CD14-positive monocyte (primary cell): Measurements from ENCODE around the gene PLA2G2F. TPM values are rescaled to one million over a fixed set of nuclear protein-coding genes. Genes with fewer than 3 reads are reported as not detected.

Experiments
- DNase-seq, 3 donors: peaks; one replicate each; pipeline ENCODE4 v3.0.0-alpha.2; 2011 to 2022
- H2AFZ ChIP-seq: 2 replicates; pipeline ENCODE4 v1.6.0; 2012; ENCODE audit warnings: mild to moderate bottlenecking, low read depth, low read length, inconsistent platforms; ENCODE audit not compliant: insufficient read depth, poor library complexity, severe bottlenecking
- H3K27ac ChIP-seq, 2 donors: 1 replicate in 1 of 2; 2 replicates in 1 of 2; pipeline ENCODE4 v1.5.1; 2012 to 2013; ENCODE audit warnings: low read length in 2 of 2, control low read depth in 1 of 2, inconsistent platforms in 1 of 2, low read depth in 1 of 2, mild to moderate bottlenecking in 1 of 2
- H3K27me3 ChIP-seq, 2 donors: one replicate each; pipeline versions ENCODE4 v1.6.0 to v1.6.1; 2011 to 2013; ENCODE audit warnings: low read length in 2 of 2; ENCODE audit not compliant: control insufficient read depth in 2 of 2, insufficient read depth in 2 of 2
- H3K36me3 ChIP-seq, 2 donors: replicated peaks in 1 of 2; 1 replicate in 1 of 2; 2 replicates in 1 of 2; pipeline versions ENCODE4 v1.5.1 to v1.6.1; 2012 to 2013; ENCODE audit warnings: low read length in 2 of 2, control low read depth in 1 of 2, inconsistent platforms in 1 of 2, mild to moderate bottlenecking in 1 of 2; ENCODE audit not compliant: insufficient read depth in 2 of 2, control insufficient read depth in 1 of 2
- H3K4me1 ChIP-seq, 2 donors: 1 replicate in 1 of 2; 2 replicates in 1 of 2; pipeline versions ENCODE4 v1.5.1 to v1.6.1; 2012 to 2013; ENCODE audit warnings: low read length in 2 of 2, control low read depth in 1 of 2, inconsistent platforms in 1 of 2, mild to moderate bottlenecking in 1 of 2, moderate library complexity in 1 of 2; ENCODE audit not compliant: insufficient read depth in 2 of 2, control insufficient read depth in 1 of 2
- H3K4me2 ChIP-seq: replicated peaks from 2 replicates; pipeline ENCODE3; 2012; ENCODE audit warnings: low read length, moderate library complexity, mild to moderate bottlenecking; ENCODE audit not compliant: poor library complexity, severe bottlenecking; ENCODE audit errors: extremely low read depth
- H3K4me3 ChIP-seq, 3 experiments: fragments of 200-600 bp in 1 of 3; sonication (generic) in 1 of 3; replicated peaks in 1 of 3; 1 replicate in 2 of 3; 2 replicates in 1 of 3; pipeline ENCODE4 v1.5.1; 2011 to 2013; ENCODE audit warnings: low read length in 3 of 3, mild to moderate bottlenecking in 3 of 3, control low read depth in 2 of 3, low read depth in 2 of 3, inconsistent platforms in 1 of 3, moderate library complexity in 1 of 3
- H3K79me2 ChIP-seq: 2 replicates; pipeline ENCODE4 v1.6.0; 2012; ENCODE audit warnings: mild to moderate bottlenecking, control low read depth, inconsistent platforms, low read length, moderate library complexity; ENCODE audit not compliant: insufficient read depth
- H3K9ac ChIP-seq: 2 replicates; pipeline ENCODE4 v1.6.0; 2017; ENCODE audit warnings: low read length, mild to moderate bottlenecking; ENCODE audit not compliant: insufficient read depth, poor library complexity, severe bottlenecking
- H3K9me3 ChIP-seq, 2 donors: replicated peaks in 1 of 2; 1 replicate in 1 of 2; 2 replicates in 1 of 2; pipeline versions ENCODE4 v1.5.1 to v1.6.1; 2012 to 2013; ENCODE audit warnings: low read length in 2 of 2, control low read depth in 1 of 2; ENCODE audit not compliant: control insufficient read depth in 1 of 2, insufficient read depth in 1 of 2
- H4K20me1 ChIP-seq: 2 replicates; pipeline ENCODE4 v1.6.0; 2012; ENCODE audit warnings: mild to moderate bottlenecking, low read length, control low read depth, moderate library complexity; ENCODE audit not compliant: insufficient read depth
- H3K27ac Mint-ChIP-seq, 7 donors: one replicate each; pipeline ENCODE4 v1.8.0; 2020; ENCODE audit warnings: mild to moderate bottlenecking in 7 of 7, mixed read lengths in 7 of 7, moderate library complexity in 6 of 7, inconsistent platforms in 2 of 7
- H3K27me3 Mint-ChIP-seq, 3 donors: one replicate each; pipeline ENCODE4 v1.8.0; 2021 to 2022; ENCODE audit warnings: low read depth in 3 of 3, mild to moderate bottlenecking in 3 of 3, mixed read lengths in 3 of 3, moderate library complexity in 3 of 3, inconsistent platforms in 1 of 3
- H3K36me3 Mint-ChIP-seq, 2 donors: one replicate each; pipeline ENCODE4 v1.8.0; 2020; ENCODE audit warnings: mixed read lengths in 2 of 2, inconsistent platforms in 1 of 2, mild to moderate bottlenecking in 1 of 2
- H3K4me1 Mint-ChIP-seq: one replicate; pipeline ENCODE4 v1.8.0; 2020; ENCODE audit warnings: mild to moderate bottlenecking, mixed read lengths
- H3K4me3 Mint-ChIP-seq, 2 donors: one replicate each; pipeline ENCODE4 v1.8.0; 2020; ENCODE audit warnings: mild to moderate bottlenecking in 2 of 2, mixed read lengths in 2 of 2, moderate library complexity in 1 of 2
- H3K9me3 Mint-ChIP-seq, 7 donors: one replicate each; pipeline ENCODE4 v1.8.0; 2020 to 2022; ENCODE audit warnings: mixed read lengths in 7 of 7, mild to moderate bottlenecking in 6 of 7, moderate library complexity in 6 of 7, inconsistent platforms in 2 of 7
- WGBS: methylation state at CpG from one replicate; pipeline ENCODE4 v1.1.5; 2013; ENCODE audit warnings: missing lambda C conversion rate; ENCODE audit not compliant: insufficient coverage; 5-methylcytosine and 5-hydroxymethylcytosine counted together
- intact Hi-C, 2 donors: fragments of 100-400 bp; cut with micrococcal nuclease; formaldehyde crosslinking; loops; one replicate each; pipeline versions ENCODE4 v1.15.0 to v1.15.1; 2023
- polyA plus RNA-seq, 3 donors: library from polyadenylated mRNA; depleted of rRNA in 1 of 3; unstranded in 2 of 3; stranded (reverse) in 1 of 3; fragments of 300-500 nt in 2 of 3; fragments of >200 nt in 1 of 3; fragmentation: Illumina TruSeq in 2 of 3; gene quantifications; 1 replicate in 2 of 3; 2 replicates in 1 of 3; pipeline ENCODE4 v1.2.3, GENCODE V29; 2012 to 2021
- TF ChIP-seq, protein P1 (sequence below): fragments of 200-600 bp; IDR thresholded peaks from one replicate; pipeline ENCODE4 v1.8.0; 2022; ENCODE audit warnings: antibody characterized with exemption, mild to moderate bottlenecking

PLA2G2F gene
- polyA plus RNA-seq, 3 donors: not detected

DNA sequence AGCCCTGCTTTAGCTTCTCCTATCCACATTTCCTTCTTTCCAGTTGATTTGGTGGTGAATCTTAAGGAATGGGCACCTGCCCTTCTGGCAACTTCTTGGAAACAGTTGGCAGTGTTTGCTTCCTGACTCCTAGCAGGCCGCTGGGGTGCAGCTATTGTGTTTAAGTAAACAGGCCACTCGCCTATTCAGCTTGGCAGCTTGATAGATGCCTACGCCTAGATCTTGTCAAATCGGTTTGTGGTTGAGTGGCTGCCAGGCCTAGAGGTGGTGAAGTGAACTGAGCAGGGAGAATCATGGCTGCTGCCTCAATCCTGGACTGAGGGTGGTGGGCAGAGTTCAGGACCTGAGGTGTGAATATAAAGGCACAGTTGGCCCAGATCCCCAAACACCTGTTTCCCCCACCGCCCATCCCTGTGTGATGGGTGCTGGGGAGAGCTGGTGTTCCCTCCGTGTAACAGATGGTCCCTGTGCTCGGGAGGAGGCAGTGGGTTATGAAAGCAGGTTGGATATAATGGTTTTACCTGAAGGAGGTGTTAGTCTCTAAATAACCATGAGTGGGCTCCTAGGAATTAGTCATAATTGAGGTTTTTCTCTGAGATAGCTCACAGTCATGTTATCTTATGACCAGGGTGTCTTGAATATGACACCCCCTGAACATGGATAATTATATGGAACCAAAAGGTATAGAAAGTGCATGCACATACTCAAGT lies 48.1 kb downstream of the PLA2G2F start:
- H3K36me3 ChIP-seq: no peaks in the 10 kb centered on the region
- intact Hi-C loops: no loop called here
- H3K27ac ChIP-seq: no peak overlapping the region
- no peaks in the 10 kb centered on the region for H4K20me1 ChIP-seq
- peaks cover 0 to 5% of the 10 kb centered on the region in 2 donors for H3K36me3 Mint-ChIP-seq
- peaks cover 31% of the 10 kb centered on the region for H3K4me1 Mint-ChIP-seq
- no peak overlapping the region for H3K4me2 ChIP-seq
- peaks cover 0 to 10% (median 4%) of the 10 kb centered on the region in 7 donors for H3K9me3 Mint-ChIP-seq
- peaks cover 38 to 51% of the 10 kb centered on the region in 2 donors for H3K27me3 ChIP-seq
- peaks cover 20 to 23% of the 10 kb centered on the region in 2 donors for H3K4me1 ChIP-seq
- no peak overlapping the region for H3K9ac ChIP-seq
- H3K27me3 Mint-ChIP-seq: peaks cover 55 to 70% (median 60%) of the 10 kb centered on the region in 3 donors
- H3K4me3 ChIP-seq: no peak overlapping the region
- DNase-seq: no peak
- H3K27ac Mint-ChIP-seq: no peak overlapping the region
- peak overlapping the region in 1 of 2 donors; percentile 69 for H3K4me3 Mint-ChIP-seq
- no peaks in the 10 kb centered on the region for H3K9me3 ChIP-seq
- H2AFZ ChIP-seq: no peak overlapping the region
- TF ChIP-seq, protein P1, sequence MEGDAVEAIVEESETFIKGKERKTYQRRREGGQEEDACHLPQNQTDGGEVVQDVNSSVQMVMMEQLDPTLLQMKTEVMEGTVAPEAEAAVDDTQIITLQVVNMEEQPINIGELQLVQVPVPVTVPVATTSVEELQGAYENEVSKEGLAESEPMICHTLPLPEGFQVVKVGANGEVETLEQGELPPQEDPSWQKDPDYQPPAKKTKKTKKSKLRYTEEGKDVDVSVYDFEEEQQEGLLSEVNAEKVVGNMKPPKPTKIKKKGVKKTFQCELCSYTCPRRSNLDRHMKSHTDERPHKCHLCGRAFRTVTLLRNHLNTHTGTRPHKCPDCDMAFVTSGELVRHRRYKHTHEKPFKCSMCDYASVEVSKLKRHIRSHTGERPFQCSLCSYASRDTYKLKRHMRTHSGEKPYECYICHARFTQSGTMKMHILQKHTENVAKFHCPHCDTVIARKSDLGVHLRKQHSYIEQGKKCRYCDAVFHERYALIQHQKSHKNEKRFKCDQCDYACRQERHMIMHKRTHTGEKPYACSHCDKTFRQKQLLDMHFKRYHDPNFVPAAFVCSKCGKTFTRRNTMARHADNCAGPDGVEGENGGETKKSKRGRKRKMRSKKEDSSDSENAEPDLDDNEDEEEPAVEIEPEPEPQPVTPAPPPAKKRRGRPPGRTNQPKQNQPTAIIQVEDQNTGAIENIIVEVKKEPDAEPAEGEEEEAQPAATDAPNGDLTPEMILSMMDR: no peak
- 64% methylated on average over 5 of the region's 7 CpGs for WGBS
- no peaks in the 10 kb centered on the region for H3K79me2 ChIP-seq

DNA sequence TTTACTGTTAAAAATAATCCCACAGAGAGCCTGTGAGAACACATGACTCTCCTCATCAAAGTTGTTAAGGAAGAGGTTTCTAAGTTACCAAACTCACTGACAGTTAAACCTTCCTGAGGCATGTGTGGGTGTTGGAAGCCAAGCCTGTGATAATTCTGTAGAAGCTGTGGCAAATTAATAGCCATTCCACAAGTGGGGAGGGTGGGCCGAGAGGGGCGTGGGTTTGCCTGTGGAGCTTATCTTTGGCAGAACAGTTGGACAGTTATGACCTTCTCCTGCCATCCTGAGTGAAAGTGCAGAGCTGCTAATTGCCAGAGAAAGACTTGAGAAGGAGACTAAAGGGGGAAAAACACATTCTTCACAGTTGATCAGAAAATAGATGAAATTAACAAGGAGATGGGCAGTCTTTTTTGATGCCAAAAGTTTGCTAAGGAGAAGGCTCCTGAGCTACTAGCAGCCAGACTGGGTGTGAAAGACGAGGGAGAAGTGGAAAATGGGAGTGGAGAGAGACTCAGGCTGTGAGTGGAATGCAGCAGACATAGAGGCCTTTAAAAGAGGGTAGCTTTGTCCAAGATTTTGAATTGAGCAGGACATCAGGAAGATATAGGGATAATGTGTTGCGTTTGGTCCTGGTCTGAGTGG lies 48.8 kb downstream of the PLA2G2F start:
- H3K9ac ChIP-seq: no peak overlapping the region

More for the DNA sequence above, 48.8 kb downstream of the PLA2G2F start:
- Mint-ChIP-seq H3K27me3 (peaks cover 55 to 70% (median 63%) of the 10 kb centered on the region in 3 donors), H3K4me3 (peak overlapping the region in 1 of 2 donors; percentile 47), H3K36me3 (peaks cover 0 to 5% of the 10 kb centered on the region in 2 donors), H3K9me3 (peaks cover 0 to 10% (median 4%) of the 10 kb centered on the region in 7 donors), H3K27ac (peak overlapping the region in 1 of 7 donors; percentile 28), H3K4me1 (peaks cover 28% of the 10 kb centered on the region)
- H3K79me2 ChIP-seq: no peaks in the 10 kb centered on the region
- H2AFZ ChIP-seq: no peak overlapping the region
- H3K27ac ChIP-seq: no peak overlapping the region
- TF ChIP-seq, protein P1: no peak
- DNase-seq: no peak
- no peaks in the 10 kb centered on the region for H3K36me3 ChIP-seq
- H3K9me3 ChIP-seq: no peaks in the 10 kb centered on the region
- H3K4me3 ChIP-seq: no peak overlapping the region
- WGBS: 70% methylated on average over 4 of the region's 4 CpGs
- no peaks in the 10 kb centered on the region for H4K20me1 ChIP-seq
- H3K4me1 ChIP-seq: peaks cover 20 to 23% of the 10 kb centered on the region in 2 donors
- H3K4me2 ChIP-seq: no peak overlapping the region
- H3K27me3 ChIP-seq: peaks cover 41 to 54% of the 10 kb centered on the region in 2 donors
- intact Hi-C loops: no loop called here
